Mesodermal cell (in vitro differentiated cells): ENCODE measurements around the gene PKIG.
"Not testable (repeated sequence)": the region's sequence is repeated elsewhere in the genome, so short reads cannot be mapped to it uniquely, and the experiment has no call there.

Experiments
- H3K27ac ChIP-seq: 2 replicates; pipeline ENCODE4 v1.7.0; 2013; ENCODE audit warnings: mild to moderate bottlenecking, low read depth, low read length, moderate library complexity; ENCODE audit not compliant: severe bottlenecking
- H3K36me3 ChIP-seq: 2 replicates; pipeline ENCODE4 v1.7.1; 2013; ENCODE audit warnings: mild to moderate bottlenecking, low read length, moderate library complexity; ENCODE audit not compliant: control insufficient read depth, insufficient read depth
- H3K4me1 ChIP-seq: one replicate; pipeline ENCODE4 v1.7.1; 2013; ENCODE audit warnings: mild to moderate bottlenecking, low read length; ENCODE audit not compliant: insufficient read depth, control insufficient read depth, poor library complexity, severe bottlenecking
- H3K4me3 ChIP-seq: 2 replicates; pipeline ENCODE4 v1.7.0; 2013; ENCODE audit warnings: low read length, control low read depth, mild to moderate bottlenecking; ENCODE audit not compliant: insufficient read depth, poor library complexity, severe bottlenecking; ENCODE audit errors: extremely low read depth
- H3K9me3 ChIP-seq: 2 replicates; pipeline ENCODE4 v1.7.1; 2013; ENCODE audit warnings: mild to moderate bottlenecking, low read length, moderate library complexity; ENCODE audit not compliant: control insufficient read depth
- WGBS, 2 experiments: methylation state at CpG; one replicate each; pipeline ENCODE4 v1.1.5; 2013; ENCODE audit warnings: missing lambda C conversion rate in 2 of 2; ENCODE audit not compliant: insufficient coverage in 2 of 2; 5-methylcytosine and 5-hydroxymethylcytosine counted together

PKIG gene

GRCh38 chr20:44585057-44585963, 2.9 kb downstream of the PKIG start:
- no peaks in the 10 kb centered on the region for H3K9me3 ChIP-seq
- H3K4me3 ChIP-seq: no peak overlapping the region
- no peak overlapping the region for H3K27ac ChIP-seq
- H3K36me3 ChIP-seq: peaks cover 20% of the 10 kb centered on the region
- WGBS, 2 experiments: 85 to 94% methylated on average over 4 of the region's 6 CpGs
- peaks cover 41% of the 10 kb centered on the region for H3K4me1 ChIP-seq

DNA sequence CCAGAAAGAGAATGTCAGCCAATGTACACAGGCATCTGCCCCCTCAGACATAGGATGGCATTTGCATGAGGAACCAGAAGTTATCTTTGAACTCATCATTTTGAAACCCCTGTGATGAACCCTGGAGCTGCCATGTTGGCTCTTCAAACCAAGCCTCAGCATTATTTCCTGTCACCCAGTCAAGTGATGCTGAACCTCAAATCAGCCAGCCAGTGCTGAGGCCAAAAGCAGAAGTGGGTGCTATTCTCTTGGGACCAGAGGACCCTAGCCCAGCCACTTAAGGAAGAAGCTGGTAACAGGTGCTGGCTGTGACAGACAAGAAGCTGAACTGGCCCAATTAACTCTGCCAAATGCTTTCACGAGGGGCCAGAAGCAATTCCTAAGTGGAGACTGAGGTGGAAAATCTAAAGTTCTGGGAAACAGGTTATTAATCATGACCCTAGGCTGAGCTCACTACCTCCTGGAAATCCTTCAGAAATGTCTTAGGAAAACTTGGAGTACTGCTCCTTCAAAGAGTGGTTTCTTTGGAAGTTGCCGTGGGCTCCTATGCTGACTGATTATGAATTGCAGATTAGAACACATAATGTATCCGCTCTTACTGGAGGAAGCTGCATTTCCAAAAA, 4.0 kb downstream of the PKIG start:
- 93% methylated on average over 3 of the region's 3 CpGs for WGBS, 2 experiments
- Histone ChIP-seq H3K9me3 (no peaks in the 10 kb centered on the region), H3K4me3 (no peak overlapping the region), H3K27ac (no peak overlapping the region), H3K4me1 (peaks cover 38% of the 10 kb centered on the region), H3K36me3 (peaks cover 30% of the 10 kb centered on the region)

- no peak overlapping the region for H3K4me3 ChIP-seq
- WGBS, 2 experiments: 94 to 98% methylated on average over 5 to 7 of the region's 10 CpGs
- H3K27ac ChIP-seq: no peak overlapping the region
- no peaks in the 10 kb centered on the region for H3K9me3 ChIP-seq
- peaks cover 39% of the 10 kb centered on the region for H3K36me3 ChIP-seq
- peaks cover 29% of the 10 kb centered on the region for H3K4me1 ChIP-seq
Observed at GRCh38 chr20:44587035-44587980, 4.9 kb downstream of the PKIG start.

GRCh38 chr20:44588321-44588720, 5.9 kb downstream of the PKIG start:
- not testable (repeated sequence) for H3K9me3 ChIP-seq, H3K4me3 ChIP-seq, H3K27ac ChIP-seq
- Histone ChIP-seq H3K4me1 (peaks cover 20% of the 10 kb centered on the region), H3K36me3 (peaks cover 40% of the 10 kb centered on the region)
- WGBS, 2 experiments: 93 to 98% methylated on average over 9 of the region's 9 CpGs

DNA sequence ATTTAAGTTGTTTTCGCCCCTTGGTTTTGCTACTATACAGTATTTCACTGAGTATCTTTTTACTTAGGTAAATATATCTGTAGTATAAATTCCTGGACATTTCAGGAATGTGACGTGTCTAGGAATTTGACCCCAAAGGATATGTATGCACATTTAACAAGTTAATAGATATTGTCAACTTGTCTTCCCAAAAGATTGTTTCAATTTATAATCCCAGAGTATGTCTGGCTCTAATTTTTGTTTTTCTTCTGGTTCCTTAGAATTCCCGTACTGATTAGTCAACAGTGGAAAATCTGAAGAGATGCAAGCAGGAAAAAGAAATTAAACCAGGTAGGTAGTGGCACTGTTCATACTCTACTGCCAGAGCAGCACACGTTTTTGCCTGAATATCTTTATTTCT, 7.2 kb downstream of the PKIG start:
- Histone ChIP-seq H3K36me3 (peaks cover 42% of the 10 kb centered on the region), H3K9me3 (no peaks in the 10 kb centered on the region), H3K4me3 (no peak overlapping the region), H3K4me1 (peaks cover 12% of the 10 kb centered on the region), H3K27ac (no peak overlapping the region)
- 94% methylated on average over 2 of the region's 4 CpGs for WGBS, 2 experiments

- no peak overlapping the region for H3K4me3 ChIP-seq
- H3K27ac ChIP-seq: no peak overlapping the region
- H3K9me3 ChIP-seq: no peaks in the 10 kb centered on the region
- 80 to 81% methylated on average over 6 of the region's 9 CpGs for WGBS, 2 experiments
- H3K36me3 ChIP-seq: peaks cover 38% of the 10 kb centered on the region
- H3K4me1 ChIP-seq: peaks cover 9% of the 10 kb centered on the region
Observed at GRCh38 chr20:44590980-44591778, 8.8 kb downstream of the PKIG start.

DNA sequence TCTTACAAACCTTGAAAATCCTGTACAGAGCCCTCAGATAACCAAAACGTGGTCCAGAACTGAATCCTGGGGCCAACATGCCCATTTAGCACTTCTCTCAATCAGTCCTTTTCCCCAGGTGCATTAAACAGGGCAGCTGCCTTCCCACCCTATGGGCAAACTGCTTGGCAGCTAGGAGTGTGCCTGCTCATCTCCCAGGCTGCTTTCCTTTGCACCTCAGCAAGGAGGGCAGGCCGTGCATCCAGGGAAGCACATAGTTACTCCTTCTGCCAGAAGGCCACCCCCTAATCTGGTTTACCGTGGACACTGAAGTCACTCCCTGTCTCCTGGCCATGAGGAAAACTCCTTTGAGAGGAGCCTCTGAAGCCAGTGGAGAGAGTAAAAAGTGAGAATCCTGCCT, 10.0 kb downstream of the PKIG start:
- H3K9me3 ChIP-seq: no peaks in the 10 kb centered on the region
- no peak overlapping the region for H3K27ac ChIP-seq
- no peak overlapping the region for H3K4me3 ChIP-seq
- H3K36me3 ChIP-seq: peaks cover 36% of the 10 kb centered on the region
- 85% methylated on average over 2 to 3 of the region's 3 CpGs for WGBS, 2 experiments
- H3K4me1 ChIP-seq: peaks cover 5% of the 10 kb centered on the region

DNA sequence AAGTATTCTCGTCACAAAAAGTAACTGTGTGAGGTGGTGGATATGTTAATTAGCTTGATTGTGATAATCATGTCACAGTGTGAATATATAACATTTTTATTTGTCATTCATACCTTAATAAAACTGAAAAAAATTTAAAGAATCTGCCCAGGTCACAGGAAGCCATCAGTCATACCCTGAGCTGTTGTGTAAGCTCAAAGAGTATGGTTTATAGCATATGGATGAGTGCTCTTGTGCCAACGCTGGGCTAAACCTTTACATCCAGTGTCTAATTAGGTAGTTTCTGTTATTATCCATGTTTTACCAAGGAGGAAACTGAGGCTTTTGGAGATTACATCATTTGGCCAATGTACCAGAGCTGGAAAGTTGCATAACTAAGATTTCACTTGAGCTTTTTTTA, 11.4 kb downstream of the PKIG start:
- H3K4me3 ChIP-seq: no peak overlapping the region
- WGBS, 2 experiments: no CpG with 5 or more reads among the region's 2 CpGs
- no peaks in the 10 kb centered on the region for H3K9me3 ChIP-seq
- peaks cover 14% of the 10 kb centered on the region for H3K4me1 ChIP-seq
- no peak overlapping the region for H3K27ac ChIP-seq
- H3K36me3 ChIP-seq: peaks cover 35% of the 10 kb centered on the region

DNA sequence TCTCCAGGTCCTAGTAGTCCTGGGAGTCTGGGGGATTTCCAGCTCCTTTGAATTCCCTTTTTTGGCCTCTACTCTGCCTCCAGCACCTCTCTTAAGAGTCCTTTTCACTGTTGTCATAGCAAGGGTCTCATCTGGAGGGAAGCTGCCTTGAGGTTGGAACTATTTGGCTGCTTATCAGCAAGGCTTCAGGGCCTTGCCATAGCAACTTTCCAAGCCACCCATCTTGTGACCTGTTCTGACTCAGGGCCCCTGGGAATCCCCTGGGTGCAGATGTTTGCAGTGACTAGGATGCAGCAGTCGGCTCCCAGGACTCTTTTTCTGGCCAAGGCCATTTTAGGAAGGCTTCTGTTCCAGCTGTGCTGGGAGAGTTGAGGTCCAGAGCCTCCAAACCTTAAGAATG, 12.4 kb downstream of the PKIG start:
- Histone ChIP-seq H3K36me3 (peaks cover 36% of the 10 kb centered on the region), H3K4me3 (no peak overlapping the region), H3K4me1 (peaks cover 16% of the 10 kb centered on the region), H3K27ac (peak overlapping the region; percentile 57), H3K9me3 (no peaks in the 10 kb centered on the region)
- 83 to 88% methylated on average over 1 of the region's 1 CpG for WGBS, 2 experiments

DNA sequence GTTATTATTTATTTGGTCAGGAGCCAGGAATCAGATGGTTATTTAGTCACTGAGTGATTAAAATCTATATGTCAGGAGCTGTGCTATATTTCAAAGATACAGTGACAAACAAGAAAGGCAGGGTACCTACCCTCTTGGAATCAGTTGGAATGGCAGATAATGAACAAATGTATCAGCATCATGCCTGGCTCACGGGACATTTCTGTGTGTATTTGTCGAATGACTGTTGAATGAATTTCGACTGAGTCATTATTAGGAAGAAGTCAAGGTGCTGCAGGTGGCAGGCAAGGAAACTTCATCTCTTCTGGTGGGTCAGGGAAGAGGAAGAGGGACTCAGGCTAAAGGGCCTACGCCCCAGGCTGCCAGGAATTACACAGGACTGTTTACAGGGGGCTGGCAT, 13.6 kb downstream of the PKIG start:
- H3K27ac ChIP-seq: no peak overlapping the region
- 87 to 98% methylated on average over 4 of the region's 4 CpGs for WGBS, 2 experiments
- H3K9me3 ChIP-seq: no peaks in the 10 kb centered on the region
- H3K4me3 ChIP-seq: no peak overlapping the region
- peaks cover 30% of the 10 kb centered on the region for H3K36me3 ChIP-seq
- H3K4me1 ChIP-seq: peaks cover 18% of the 10 kb centered on the region
